AG04449 (cell line): ENCODE results near the gene TSPOAP1.

ENCODE experiments used
- CTCF ChIA-PET: fragments of 350-600 bp; formaldehyde crosslinking; extraction: SDS; loops from one replicate; lab custom pipeline; 2021; ENCODE audit warnings: antibody characterized with exemption; lab: Yijun Ruan, JAX
- POLR2A ChIA-PET: fragments of 400-600, 350-600 bp; formaldehyde crosslinking; extraction: SDS; loops from one replicate; lab custom pipeline; 2020; ENCODE audit warnings: antibody characterized with exemption, inconsistent platforms; lab: Yijun Ruan, JAX
- DNase-seq: peaks from one replicate; pipeline ENCODE4 v3.0.0-alpha.2; 2010; ENCODE audit warnings: low read depth, low spot score
- H3K4me3 ChIP-seq: 2 replicates; pipeline ENCODE4 v1.5.1; 2011; ENCODE audit warnings: low read depth, mild to moderate bottlenecking, control low read depth, low read length
- CTCF ChIP-seq: IDR thresholded peaks from one replicate; pipeline ENCODE4 v1.5.1; 2011; ENCODE audit warnings: mild to moderate bottlenecking, moderate library complexity, low read length, control low read depth, inconsistent platforms; ENCODE audit not compliant: insufficient read depth; ENCODE audit errors: missing control alignments

TSPOAP1 gene

DNA sequence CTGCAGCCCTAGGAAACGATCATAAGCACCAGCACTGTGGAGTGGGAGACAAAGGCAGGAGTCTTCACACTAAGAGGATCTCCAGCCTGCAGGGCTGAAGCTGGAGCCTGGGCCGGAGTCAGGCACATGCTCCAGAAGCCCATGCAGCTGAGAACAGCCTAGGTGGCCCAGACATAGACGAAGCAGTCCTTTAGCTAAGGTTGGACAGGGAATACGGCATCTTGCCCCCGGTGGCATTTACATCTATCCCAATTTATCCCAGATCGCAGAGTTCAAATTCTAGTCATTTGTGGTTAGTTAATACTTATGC, 13.9 kb downstream of the TSPOAP1 start:
- no peak for TF ChIP-seq CTCF
- DNase-seq = no peak
- H3K4me3 ChIP-seq = no peak overlapping the region
- CTCF ChIA-PET = interaction anchor here (0.6 to 7.8 kb wide), 7 partner anchors 8 to 165 kb away, joined by 3 to 138 read pairs (median 4); partner anchors contain the start of gene RNF43
- POLR2A ChIA-PET = no interaction called here

- ChIA-PET POLR2A (no interaction called here), CTCF (interaction anchor here (0.6 to 7.8 kb wide), 8 partner anchors 9 to 165 kb away, joined by 3 to 138 read pairs (median 4); partner anchors contain the start of gene RNF43)
- DNase-seq = no peak
- no peak overlapping the region for H3K4me3 ChIP-seq
- no peak for TF ChIP-seq CTCF
These were observed 14.5 kb downstream of the TSPOAP1 start for GRCh38 chr17:58313815-58314705.

GRCh38 chr17:58312829-58313228, 15.8 kb downstream of the TSPOAP1 start:
- POLR2A ChIA-PET = no interaction called here
- DNase-seq = no peak
- CTCF ChIA-PET = interaction anchor here (1.1 to 7.8 kb wide), 4 partner anchors 9 to 135 kb away, joined by 3 to 131 read pairs (median 8); partner anchors contain the start of gene RNF43
- H3K4me3 ChIP-seq = no peak overlapping the region
- TF ChIP-seq CTCF = no peak

DNA sequence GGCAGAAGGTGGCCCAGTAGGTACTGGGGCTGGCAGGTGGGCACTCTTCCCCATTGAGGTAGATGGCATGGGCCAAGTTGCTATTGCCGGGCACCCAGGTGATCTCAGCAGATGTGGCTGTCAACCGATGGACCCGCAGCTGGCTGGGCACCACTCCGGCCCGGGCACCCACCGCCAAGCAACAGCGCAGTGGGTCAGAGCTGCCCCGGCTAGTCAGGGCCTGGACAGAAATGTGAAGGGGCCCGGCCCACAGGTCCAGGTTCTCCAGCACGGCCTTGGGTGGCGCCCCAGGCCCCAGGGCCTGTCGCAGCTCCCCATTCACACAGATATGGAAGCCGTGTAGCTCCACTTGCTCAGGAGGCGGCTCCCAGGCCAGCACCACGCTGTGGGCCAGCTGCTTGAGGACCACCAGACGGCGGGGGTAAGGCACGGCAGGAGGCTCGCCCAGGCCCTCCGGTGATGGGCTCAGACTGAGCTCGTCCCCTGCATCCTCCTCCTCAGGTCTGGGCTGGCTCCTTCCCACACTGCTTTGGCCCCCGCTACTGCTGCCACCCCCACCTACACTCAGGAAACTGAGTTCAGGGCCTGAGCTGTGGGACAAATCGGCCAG, 16.5 kb downstream of the TSPOAP1 start:
- ChIA-PET POLR2A (no interaction called here), CTCF (interaction anchor here (1.4 to 7.8 kb wide), 3 partner anchors 8 to 135 kb away, joined by 6 to 131 read pairs (median 11); partner anchors contain the start of gene RNF43)
- TF ChIP-seq CTCF = no peak

GRCh38 chr17:58311429-58311894, 17.1 kb downstream of the TSPOAP1 start:
- TF ChIP-seq CTCF = no peak
- ChIA-PET POLR2A (no interaction called here), CTCF (interaction anchor here (0.9 to 2.1 kb wide), 3 partner anchors 7 to 136 kb away, joined by 3 to 11 read pairs (median 6); no protein-coding TSS in a partner anchor)
- H3K4me3 ChIP-seq = no peak overlapping the region
- DNase-seq = no peak

More for the DNA sequence above, 16.5 kb downstream of the TSPOAP1 start:
- no peak overlapping the region for H3K4me3 ChIP-seq
- no peak for DNase-seq
